Measurements from ENCODE around the gene DUSP10. TPM values are rescaled to one million over a fixed set of nuclear protein-coding genes. Genes with fewer than 3 reads are reported as not detected.

The DUSP10 gene
- total RNA-seq, 2 experiments from 2014 or later, result 10.8 to 12.9 TPM

GRCh38 chr1:221777431-221778072, 35.7 kb upstream of the DUSP10 start:
- intact Hi-C loops (cut with micrococcal nuclease), result loop anchor here (1.0 to 5.0 kb wide), 6 partner anchors 17 to 185 kb away; partner anchors contain the start of gene DUSP10
- peak overlapping the region; percentile 54 for H3K4me3 Mint-ChIP-seq
- peaks cover 1% of the 10 kb centered on the region for H3K36me3 Mint-ChIP-seq (ENCODE audit: low read depth)
- ATAC-seq (peak; percentile 67), DNase-seq (peak; percentile 82)
- peak overlapping the region; percentile 81 for H3K27ac Mint-ChIP-seq
- POLR2A ChIA-PET, result interaction anchor here (0.5 to 2.1 kb wide), 9 partner anchors 9 to 337 kb away, joined by 3 to 10 read pairs (median 3); partner anchors contain the start of gene DUSP10
- CTCF ChIA-PET, result interaction anchor here (0.7 to 2.4 kb wide), 6 partner anchors 16 to 69 kb away, joined by 3 to 7 read pairs (median 4); no protein-coding TSS in a partner anchor
- H3K27me3 Mint-ChIP-seq, result no peaks in the 10 kb centered on the region
- H3K9me3 Mint-ChIP-seq, result peaks cover 2% of the 10 kb centered on the region
- peaks cover 79% of the 10 kb centered on the region for H3K4me1 Mint-ChIP-seq (ENCODE audit: low read depth)
- peak; percentile 28 for TF ChIP-seq CTCF (IDR thresholded peaks at IDR 0.05)

GRCh38 chr1:221776495-221777301, 34.8 kb upstream of the DUSP10 start:
- CTCF ChIA-PET, result interaction anchor here (0.7 to 2.4 kb wide), 5 partner anchors 15 to 68 kb away, joined by 3 to 7 read pairs (median 4); no protein-coding TSS in a partner anchor
- no peak for TF ChIP-seq CTCF (IDR thresholded peaks at IDR 0.05)
- no peaks in the 10 kb centered on the region for H3K27me3 Mint-ChIP-seq
- peak overlapping the region; percentile 81 for H3K27ac Mint-ChIP-seq
- POLR2A ChIA-PET, result interaction anchor here (0.5 to 2.1 kb wide), 13 partner anchors 9 to 336 kb away, joined by 3 to 10 read pairs (median 3); partner anchors contain the start of gene DUSP10
- DNase-seq, result peak; percentile 65
- intact Hi-C loops (cut with micrococcal nuclease), result loop anchor here (1.0 to 5.0 kb wide), 5 partner anchors 22 to 186 kb away; partner anchors contain the start of gene DUSP10
- ATAC-seq, result peak; percentile 50
- H3K9me3 Mint-ChIP-seq, result peaks cover 2% of the 10 kb centered on the region
- no peak overlapping the region for H3K4me3 Mint-ChIP-seq
- H3K36me3 Mint-ChIP-seq (ENCODE audit: low read depth), result peaks cover 1% of the 10 kb centered on the region
- H3K4me1 Mint-ChIP-seq (ENCODE audit: low read depth), result peaks cover 72% of the 10 kb centered on the region

- Mint-ChIP-seq H3K4me3 (no peak overlapping the region), H3K9me3 (peaks cover 2% of the 10 kb centered on the region), H3K4me1 (ENCODE audit: low read depth) (peaks cover 58% of the 10 kb centered on the region), H3K27me3 (no peaks in the 10 kb centered on the region), H3K27ac (peak overlapping the region; percentile 81), H3K36me3 (ENCODE audit: low read depth) (peaks cover 1% of the 10 kb centered on the region)
- ChIA-PET POLR2A (interaction anchor here (1.2 to 2.7 kb wide), 3 partner anchors 31 to 53 kb away, joined by 3 to 8 read pairs (median 6); partner anchors contain the start of gene DUSP10), CTCF (interaction anchor here (1.0 to 1.2 kb wide), 3 partner anchors 12 to 33 kb away, joined by 3 to 6 read pairs (median 3); partner anchors contain the start of gene DUSP10)
- DNase-seq, result no peak
- TF ChIP-seq CTCF (IDR thresholded peaks at IDR 0.05), result no peak
- no peak for ATAC-seq
- intact Hi-C loops (cut with micrococcal nuclease), result loop anchor here (5.0 kb wide), 1 partner anchor 187 kb away; no protein-coding TSS in a partner anchor
Measured at GRCh38 chr1:221775206-221775605, 33.3 kb upstream of the DUSP10 start.

- ATAC-seq (no peak), DNase-seq (no peak)
- Mint-ChIP-seq H3K36me3 (ENCODE audit: low read depth) (peaks cover 1% of the 10 kb centered on the region), H3K4me1 (ENCODE audit: low read depth) (peaks cover 53% of the 10 kb centered on the region), H3K9me3 (peaks cover 2% of the 10 kb centered on the region), H3K4me3 (no peak overlapping the region), H3K27me3 (no peaks in the 10 kb centered on the region), H3K27ac (peak overlapping the region; percentile 54)
- CTCF ChIA-PET, result interaction anchor here (0.6 to 1.3 kb wide), 3 partner anchors 13 to 32 kb away, joined by 3 to 4 read pairs (median 3); partner anchors contain the start of gene DUSP10
- intact Hi-C loops (cut with micrococcal nuclease), result no loop called here
- TF ChIP-seq CTCF (IDR thresholded peaks at IDR 0.05), result no peak
- POLR2A ChIA-PET, result interaction anchor here (1.2 to 2.7 kb wide), 4 partner anchors 13 to 54 kb away, joined by 3 to 8 read pairs (median 5); partner anchors contain the start of gene DUSP10
Measured at GRCh38 chr1:221774054-221774842, 32.4 kb upstream of the DUSP10 start.
